SK-N-SH (cell line): ENCODE data around the gene SCN2A. TPM values are rescaled to one million over a fixed set of nuclear protein-coding genes. Genes with fewer than 3 reads are reported as not detected.

Experiments
- CTCF ChIA-PET: fragments of 300-600, 350-600 bp; formaldehyde crosslinking; extraction: SDS; loops from one replicate; lab custom pipeline; 2021; lab: Yijun Ruan, JAX
- POLR2A ChIA-PET: fragments of 350-600 bp; sonication (Branson Sonifier 250); formaldehyde crosslinking; extraction: SDS; loops from one replicate; lab custom pipeline; 2020; ENCODE audit warnings: antibody characterized with exemption, inconsistent platforms; lab: Yijun Ruan, JAX
- DNase-seq: peaks from one replicate; pipeline ENCODE4 v3.0.0; 2012
- H2AFZ ChIP-seq: fragments of 200-600 bp; sonication (generic); 2 replicates; pipeline ENCODE4 v1.8.1; 2016; ENCODE audit warnings: antibody characterized with exemption, mild to moderate bottlenecking, low read depth
- H3F3A ChIP-seq: fragments of 200-600 bp; sonication (generic); replicated peaks from 2 replicates; pipeline ENCODE3; 2016; ENCODE audit warnings: antibody characterized with exemption, mild to moderate bottlenecking; ENCODE audit not compliant: insufficient read depth
- H3K27ac ChIP-seq, 2 experiments: fragments of 200-500 bp in 1 of 2; fragments of 200-600 bp in 1 of 2; sonication (Bioruptor generic) in 1 of 2; sonication (generic), shearing (Covaris generic) in 1 of 2; 2 replicates each; pipeline versions ENCODE4 v1.5.1 to v1.6.1; 2014 to 2016; ENCODE audit warnings: low read depth in 2 of 2, inconsistent platforms in 1 of 2, low read length in 1 of 2, mild to moderate bottlenecking in 1 of 2, mixed read lengths in 1 of 2
- H3K27me3 ChIP-seq: fragments of 200-600 bp; sonication (generic), shearing (Covaris generic); 2 replicates; pipeline ENCODE4 v1.6.1; 2016; ENCODE audit warnings: mixed run types; ENCODE audit not compliant: insufficient read depth
- H3K36me3 ChIP-seq, 2 experiments: fragments of 200-500 bp in 1 of 2; fragments of 200-600 bp in 1 of 2; sonication (Bioruptor generic) in 1 of 2; sonication (generic) in 1 of 2; replicated peaks in 1 of 2; 2 replicates each; pipeline versions ENCODE3 to v1.5.1; 2014 to 2016; ENCODE audit warnings: low read length in 1 of 2, mild to moderate bottlenecking in 1 of 2; ENCODE audit not compliant: insufficient read depth in 2 of 2, control insufficient read depth in 1 of 2
- H3K4me1 ChIP-seq, 2 experiments: fragments of 200-500 bp in 1 of 2; fragments of 200-600 bp in 1 of 2; sonication (Bioruptor generic) in 1 of 2; sonication (generic), shearing (Covaris generic) in 1 of 2; 2 replicates each; pipeline versions ENCODE4 v1.5.1 to v1.6.1; 2014 to 2016; ENCODE audit warnings: low read depth in 1 of 2, low read length in 1 of 2, mixed run types in 1 of 2; ENCODE audit not compliant: insufficient read depth in 2 of 2, control insufficient read depth in 1 of 2
- H3K4me2 ChIP-seq: fragments of 200-600 bp; sonication (generic), shearing (Covaris generic); 2 replicates; pipeline ENCODE4 v1.6.1; 2017; ENCODE audit warnings: mixed run types
- H3K4me3 ChIP-seq, 2 experiments: fragments of 200-500 bp in 1 of 2; fragments of 200-600 bp in 1 of 2; sonication (Bioruptor generic) in 1 of 2; sonication (generic), shearing (Covaris generic) in 1 of 2; 2 replicates each; pipeline versions ENCODE4 v1.5.1 to v1.8.1; 2014 to 2016; ENCODE audit warnings: low read depth in 2 of 2, inconsistent platforms in 1 of 2, low read length in 1 of 2, mild to moderate bottlenecking in 1 of 2, mixed read lengths in 1 of 2, moderate library complexity in 1 of 2
- H3K79me2 ChIP-seq: fragments of 200-600 bp; sonication (generic); 2 replicates; pipeline ENCODE4 v1.8.1; 2017; ENCODE audit warnings: mild to moderate bottlenecking; ENCODE audit not compliant: insufficient read depth
- H3K9ac ChIP-seq: fragments of 200-600 bp; sonication (generic); 2 replicates; pipeline ENCODE4 v1.6.1; 2017; ENCODE audit warnings: mixed run types
- H3K9me2 ChIP-seq: fragments of 200-600 bp; sonication (generic); 2 replicates; pipeline ENCODE4 v1.6.1; 2017; ENCODE audit warnings: mixed run types
- H3K9me3 ChIP-seq: fragments of 200-600 bp; sonication (generic); 2 replicates; pipeline ENCODE4 v1.6.1; 2017; ENCODE audit warnings: mixed run types, mild to moderate bottlenecking, moderate library complexity
- H4K20me1 ChIP-seq: fragments of 200-600 bp; sonication (generic); 2 replicates; pipeline ENCODE4 v1.6.1; 2017; ENCODE audit warnings: mild to moderate bottlenecking, mixed run types; ENCODE audit not compliant: insufficient read depth
- CHD2 ChIP-seq: fragments of 150-350 bp; IDR thresholded peaks from 2 replicates; pipeline ENCODE4 v1.6.1; 2018; ENCODE audit warnings: low read length; ENCODE audit not compliant: partially characterized antibody
- ELF1 ChIP-seq: IDR thresholded peaks from 2 replicates; pipeline ENCODE4 v1.4.0; 2012
- EP300 ChIP-seq, 2 experiments: IDR thresholded peaks; 2 replicates each; pipeline versions ENCODE4 v1.4.0 to v1.6.1; 2012; ENCODE audit warnings: borderline replicate concordance in 1 of 2, low read depth in 1 of 2, low read length in 1 of 2
- FOXJ3 ChIP-seq: sonication (generic); formaldehyde crosslinking; IDR thresholded peaks from 2 replicates; pipeline ENCODE4 v1.5.1; 2020; ENCODE audit warnings: mild to moderate bottlenecking, missing genetic modification reagents
- GATA2 ChIP-seq: sonication (generic); formaldehyde crosslinking; IDR thresholded peaks from 2 replicates; pipeline ENCODE4 v1.5.0; 2020; ENCODE audit warnings: mild to moderate bottlenecking, missing genetic modification reagents
- MEF2A ChIP-seq: IDR thresholded peaks from 2 replicates; pipeline ENCODE4 v1.4.0; 2012; ENCODE audit warnings: low read depth, borderline replicate concordance
- NRF1 ChIP-seq: IDR thresholded peaks from 2 replicates; pipeline ENCODE4 v1.6.1; 2012; ENCODE audit warnings: low read depth, mild to moderate bottlenecking, low read length
- RAD21 ChIP-seq: IDR thresholded peaks from 2 replicates; pipeline ENCODE4 v1.6.1; 2012; ENCODE audit warnings: mild to moderate bottlenecking, low read length
- RCOR1 ChIP-seq: fragments of 150-350 bp; IDR thresholded peaks from 2 replicates; pipeline ENCODE4 v1.6.1; 2017; ENCODE audit warnings: antibody characterized with exemption, low read length
- TCF12 ChIP-seq: IDR thresholded peaks from 2 replicates; pipeline ENCODE4 v1.4.0; 2012
- USF2 ChIP-seq: fragments of 150-350 bp; IDR thresholded peaks from 2 replicates; pipeline ENCODE4 v1.6.1; 2017; ENCODE audit warnings: antibody characterized with exemption, low read length, low read depth, borderline replicate concordance
- YY1 ChIP-seq: IDR thresholded peaks from 2 replicates; pipeline ENCODE4 v1.4.0; 2012; ENCODE audit warnings: low read depth, mild to moderate bottlenecking
- WGBS: methylation state at CpG from one replicate; pipeline ENCODE4 v1.1.6; 2017; ENCODE audit warnings: low lambda C conversion rate; 5-methylcytosine and 5-hydroxymethylcytosine counted together
- polyA plus RNA-seq, 3 experiments: library from polyadenylated mRNA; depleted of rRNA; stranded (reverse); fragments of >200 nt; gene quantifications; 2 replicates each; pipeline ENCODE4 v1.2.3, GENCODE V29; 2012
- TF ChIP-seq, protein P1 (sequence below): fragments of 150-350 bp; IDR thresholded peaks from 2 replicates; pipeline ENCODE4 v1.6.1; 2016; ENCODE audit warnings: mild to moderate bottlenecking, low read depth, low read length

The SCN2A gene
- polyA plus RNA-seq, 1 of the 3 experiments (the other 2 are of a cell fraction): 5.1 TPM

DNA sequence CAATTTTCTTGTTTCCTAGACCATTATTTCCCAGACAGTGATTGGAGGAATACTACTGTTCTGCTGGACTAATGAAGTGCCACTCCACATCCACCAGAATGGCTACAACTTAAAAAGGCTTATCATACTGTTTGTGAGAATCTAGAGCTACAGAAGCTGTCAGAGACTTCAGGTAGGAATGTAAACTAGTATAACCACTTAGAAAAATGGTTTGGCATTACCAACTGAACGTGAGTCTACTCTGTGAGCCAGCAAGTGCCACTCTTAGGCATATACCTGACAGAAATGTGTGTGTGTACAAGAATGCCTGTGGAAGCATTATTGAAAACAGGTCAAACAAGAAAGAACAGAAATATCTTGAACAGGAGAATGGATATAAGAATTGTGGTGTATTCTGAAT lies 31.1 kb upstream of the SCN2A start:
- POLR2A ChIA-PET: no interaction called here
- Histone ChIP-seq H3K36me3 (no peaks in the 10 kb centered on the region), H3K4me2 (no peak overlapping the region), H3K9me3 (no peaks in the 10 kb centered on the region), H3K79me2 (no peaks in the 10 kb centered on the region), H3K4me3 (no peak overlapping the region), H2AFZ (no peak overlapping the region), H3F3A (no peaks in the 10 kb centered on the region), H3K27ac (no peak overlapping the region), H3K4me1 (no peaks in the 10 kb centered on the region; a peak in 1 of 4 replicates), H3K27me3 (no peaks in the 10 kb centered on the region)
- TF ChIP-seq, protein P1, sequence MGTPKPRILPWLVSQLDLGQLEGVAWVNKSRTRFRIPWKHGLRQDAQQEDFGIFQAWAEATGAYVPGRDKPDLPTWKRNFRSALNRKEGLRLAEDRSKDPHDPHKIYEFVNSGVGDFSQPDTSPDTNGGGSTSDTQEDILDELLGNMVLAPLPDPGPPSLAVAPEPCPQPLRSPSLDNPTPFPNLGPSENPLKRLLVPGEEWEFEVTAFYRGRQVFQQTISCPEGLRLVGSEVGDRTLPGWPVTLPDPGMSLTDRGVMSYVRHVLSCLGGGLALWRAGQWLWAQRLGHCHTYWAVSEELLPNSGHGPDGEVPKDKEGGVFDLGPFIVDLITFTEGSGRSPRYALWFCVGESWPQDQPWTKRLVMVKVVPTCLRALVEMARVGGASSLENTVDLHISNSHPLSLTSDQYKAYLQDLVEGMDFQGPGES: no peak
- TF ChIP-seq GATA2 (CRISPR knock-in tag) (no peak), USF2 (no peak), CHD2 (no peak), ELF1 (no peak), YY1 (no peak), FOXJ3 (no peak), RAD21 (no peak), MEF2A (no peak), EP300 (IDR thresholded peaks at IDR 0.05; ENCODE audit: borderline replicate concordance in 1 of 2, low read depth in 1 of 2, low read length in 1 of 2) (no peak)
- TF ChIP-seq, all 33 proteins: peak for 0
- CTCF ChIA-PET: interaction anchor here (0.7 to 11.3 kb wide), 2 partner anchors 192 to 197 kb away, joined by 3 to 300 read pairs; no protein-coding TSS in a partner anchor
- 50% methylated on average over 1 of the region's 1 CpG for WGBS
- Histone ChIP-seq H4K20me1 (no peaks in the 10 kb centered on the region), H3K9me2 (no peaks in the 10 kb centered on the region; the same call in 1 of the 2 replicates), H3K9ac (no peak overlapping the region)
- no peak for DNase-seq

DNA sequence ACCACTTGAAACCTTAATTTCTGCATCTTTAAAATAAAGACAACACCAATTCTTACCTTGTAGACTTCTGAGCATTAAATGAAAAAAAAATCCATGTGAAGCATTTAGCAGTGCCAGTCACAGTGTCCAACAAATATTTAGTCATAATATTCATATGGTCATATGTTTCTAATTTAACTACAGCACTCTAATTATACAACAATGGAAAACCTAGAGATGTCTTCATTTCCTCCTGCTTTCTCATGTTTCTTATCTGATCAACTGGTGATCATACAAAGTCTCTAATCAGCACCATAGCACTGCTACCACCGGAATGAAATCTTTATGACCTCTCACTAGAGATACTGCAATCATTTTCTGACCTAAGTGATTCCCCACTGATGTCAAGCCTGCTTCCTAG lies 25.1 kb upstream of the SCN2A start:
- Histone ChIP-seq H3F3A (no peaks in the 10 kb centered on the region), H4K20me1 (no peaks in the 10 kb centered on the region)
- TF ChIP-seq NRF1 (no peak), RCOR1 (peak; percentile 35; the same call in 1 of the 2 replicates), TCF12 (peak; percentile 55)
- TF ChIP-seq, all 33 proteins: peak for 2
- H3K4me3 ChIP-seq: no peak overlapping the region
- 0% methylated on average over 1 of the region's 1 CpG for WGBS
- H3K4me2 ChIP-seq: no peak overlapping the region
- no peak overlapping the region; the same call in 1 of the 2 replicates for H2AFZ ChIP-seq
- CTCF ChIA-PET: interaction anchor here (0.8 to 3.7 kb wide), 4 partner anchors 9 to 198 kb away, joined by 3 to 23 read pairs (median 6); partner anchors contain the start of genes SCN2A and SCN3A
- DNase-seq: peak; percentile 3
- no peaks in the 10 kb centered on the region; a peak in 1 of 4 replicates for H3K4me1 ChIP-seq
- no peaks in the 10 kb centered on the region; the same call in 1 of the 2 replicates for H3K9me2 ChIP-seq
- H3K27ac ChIP-seq: peak overlapping the region in 1 of 2 experiments; percentile 47; a peak in 2 of 4 replicates
- H3K79me2 ChIP-seq: no peaks in the 10 kb centered on the region
- H3K9me3 ChIP-seq: no peaks in the 10 kb centered on the region; the same call in 1 of the 2 replicates
- no peaks in the 10 kb centered on the region for H3K36me3 ChIP-seq
- H3K27me3 ChIP-seq: no peaks in the 10 kb centered on the region
- H3K9ac ChIP-seq: no peak overlapping the region
- POLR2A ChIA-PET: no interaction called here
